BLaER1 (cell line): ENCODE results near the gene LCNL1.
"Not testable (repeated sequence)": the region's sequence is repeated elsewhere in the genome, so short reads cannot be mapped to it uniquely, and the experiment has no call there.

Experiments
- H3K27ac ChIP-seq: shearing (Covaris generic); formaldehyde crosslinking; 2 replicates; pipeline ENCODE4 v1.8.1; 2022
- H3K27me3 ChIP-seq: shearing (Covaris generic); formaldehyde crosslinking; 2 replicates; pipeline ENCODE4 v1.8.1; 2022
- H3K36me3 ChIP-seq: shearing (Covaris generic); formaldehyde crosslinking; 2 replicates; pipeline ENCODE4 v1.8.1; 2022
- H3K4me1 ChIP-seq: shearing (Covaris generic); formaldehyde crosslinking; 2 replicates; pipeline ENCODE4 v1.8.1; 2022
- H3K4me2 ChIP-seq: shearing (Covaris generic); formaldehyde crosslinking; 2 replicates; pipeline ENCODE4 v1.8.1; 2022
- H3K4me3 ChIP-seq: shearing (Covaris generic); formaldehyde crosslinking; 2 replicates; pipeline ENCODE4 v1.8.1; 2022
- H3K9ac ChIP-seq: shearing (Covaris generic); formaldehyde crosslinking; 2 replicates; pipeline ENCODE4 v1.8.1; 2022
- H3K9me3 ChIP-seq: shearing (Covaris generic); formaldehyde crosslinking; 2 replicates; pipeline ENCODE4 v1.8.1; 2022
- H4K20me1 ChIP-seq: shearing (Covaris generic); formaldehyde crosslinking; 2 replicates; pipeline ENCODE4 v1.8.1; 2022
- Cebpa-rat ChIP-seq: shearing (Covaris generic); IDR thresholded peaks from 2 replicates; pipeline ENCODE4 v1.8.1; 2022

The LCNL1 gene

GRCh38 chr9:137000177-137000930 lies 17.6 kb downstream of the LCNL1 start:
- H3K27me3 ChIP-seq = no peaks in the 10 kb centered on the region
- peaks cover 53% of the 10 kb centered on the region for H3K4me1 ChIP-seq
- H3K9me3 ChIP-seq = peaks cover 11% of the 10 kb centered on the region; the same call in 1 of the 2 replicates
- H3K9ac ChIP-seq = no peak overlapping the region
- peak overlapping the region; percentile 46 for H3K4me2 ChIP-seq
- no peaks in the 10 kb centered on the region for H3K36me3 ChIP-seq
- 0 out of 2 replicates have a peak overlapping the region, but pooled peaks have one; percentile 2 for H3K27ac ChIP-seq
- no peak overlapping the region for H3K4me3 ChIP-seq
- 0 out of 2 replicates have a peak, but pooled peaks cover 5% of the 10 kb centered on the region for H4K20me1 ChIP-seq
- no peak for TF ChIP-seq Cebpa-rat

DNA sequence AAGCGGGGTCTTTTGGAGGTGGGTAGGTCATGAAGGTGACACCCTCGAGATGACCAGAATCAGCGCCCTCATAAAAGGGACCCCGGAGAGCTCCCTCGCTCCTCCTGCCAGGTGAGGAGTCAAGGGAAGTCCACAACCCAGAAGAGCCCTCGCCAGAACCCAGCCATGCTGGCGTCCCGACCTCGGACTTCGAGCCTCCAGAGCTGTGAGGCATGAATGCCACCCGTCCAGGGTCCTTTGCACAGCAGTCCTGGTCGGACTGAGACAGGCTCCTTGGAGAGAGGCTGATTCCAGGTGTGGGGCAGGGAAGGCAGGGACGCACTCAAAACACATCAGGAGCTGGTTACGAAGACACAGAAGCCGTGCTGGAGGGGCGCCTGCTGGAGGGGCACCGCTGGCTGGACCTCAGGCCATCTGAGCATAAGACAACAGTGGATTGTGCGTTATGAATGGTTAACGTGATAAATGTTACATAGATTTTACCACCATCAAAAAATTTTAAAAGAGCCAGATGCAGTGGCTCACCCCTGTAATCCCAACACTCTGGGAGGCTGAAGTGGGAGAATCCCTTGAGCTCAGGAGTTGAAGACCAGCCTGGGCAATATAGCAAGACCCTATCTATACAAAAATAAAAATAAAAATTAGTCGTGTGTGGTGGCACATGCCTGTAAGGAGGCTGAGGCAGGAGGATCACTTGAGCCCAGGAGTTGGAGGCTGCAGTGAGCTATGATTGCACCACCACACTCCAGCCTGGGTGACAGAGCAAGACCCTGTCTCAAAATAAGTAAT lies 19.3 kb downstream of the LCNL1 start:
- Histone ChIP-seq H4K20me1 (no peaks in the 10 kb centered on the region), H3K27me3 (no peaks in the 10 kb centered on the region), H3K27ac (no peak overlapping the region), H3K4me1 (peaks cover 52% of the 10 kb centered on the region), H3K9ac (no peak overlapping the region), H3K4me2 (no peak overlapping the region), H3K9me3 (peaks cover 15% of the 10 kb centered on the region; the same call in 1 of the 2 replicates), H3K4me3 (no peak overlapping the region), H3K36me3 (no peaks in the 10 kb centered on the region)
- no peak for TF ChIP-seq Cebpa-rat

DNA sequence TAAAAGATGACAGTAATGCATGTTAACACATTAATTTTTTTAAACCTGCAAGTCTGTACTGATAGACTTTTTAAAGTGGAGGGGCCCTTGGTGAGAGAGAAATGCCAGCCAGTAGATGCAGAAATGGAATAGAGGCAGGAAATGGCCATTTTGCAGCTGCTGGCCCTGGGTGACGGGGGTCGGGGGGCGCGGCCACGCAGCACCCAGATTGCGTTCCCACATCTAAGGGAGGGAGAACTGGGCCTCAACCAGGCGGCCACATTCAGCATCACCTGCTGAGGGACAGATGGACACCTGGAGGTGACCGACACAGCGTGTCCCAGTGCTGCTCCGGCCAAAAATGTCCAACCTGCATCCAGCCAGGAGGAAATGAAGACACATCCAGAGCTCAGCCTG lies 19.9 kb downstream of the LCNL1 start:
- Histone ChIP-seq H4K20me1 (no peaks in the 10 kb centered on the region), H3K4me2 (no peak overlapping the region), H3K4me3 (no peak overlapping the region), H3K27ac (no peak overlapping the region), H3K4me1 (peaks cover 51% of the 10 kb centered on the region), H3K36me3 (peaks cover 2% of the 10 kb centered on the region; the same call in 1 of the 2 replicates), H3K9ac (no peak overlapping the region), H3K9me3 (peaks cover 15% of the 10 kb centered on the region; the same call in 1 of the 2 replicates), H3K27me3 (no peaks in the 10 kb centered on the region)
- no peak for TF ChIP-seq Cebpa-rat

- not testable (repeated sequence) for H4K20me1 ChIP-seq, H3K27ac ChIP-seq, H3K9ac ChIP-seq, H3K4me2 ChIP-seq, H3K36me3 ChIP-seq, H3K4me3 ChIP-seq, H3K27me3 ChIP-seq
- Histone ChIP-seq H3K4me1 (peaks cover 43% of the 10 kb centered on the region), H3K9me3 (peaks cover 15% of the 10 kb centered on the region; the same call in 1 of the 2 replicates)
Measured at GRCh38 chr9:137004285-137004684, 21.5 kb downstream of the LCNL1 start.

DNA sequence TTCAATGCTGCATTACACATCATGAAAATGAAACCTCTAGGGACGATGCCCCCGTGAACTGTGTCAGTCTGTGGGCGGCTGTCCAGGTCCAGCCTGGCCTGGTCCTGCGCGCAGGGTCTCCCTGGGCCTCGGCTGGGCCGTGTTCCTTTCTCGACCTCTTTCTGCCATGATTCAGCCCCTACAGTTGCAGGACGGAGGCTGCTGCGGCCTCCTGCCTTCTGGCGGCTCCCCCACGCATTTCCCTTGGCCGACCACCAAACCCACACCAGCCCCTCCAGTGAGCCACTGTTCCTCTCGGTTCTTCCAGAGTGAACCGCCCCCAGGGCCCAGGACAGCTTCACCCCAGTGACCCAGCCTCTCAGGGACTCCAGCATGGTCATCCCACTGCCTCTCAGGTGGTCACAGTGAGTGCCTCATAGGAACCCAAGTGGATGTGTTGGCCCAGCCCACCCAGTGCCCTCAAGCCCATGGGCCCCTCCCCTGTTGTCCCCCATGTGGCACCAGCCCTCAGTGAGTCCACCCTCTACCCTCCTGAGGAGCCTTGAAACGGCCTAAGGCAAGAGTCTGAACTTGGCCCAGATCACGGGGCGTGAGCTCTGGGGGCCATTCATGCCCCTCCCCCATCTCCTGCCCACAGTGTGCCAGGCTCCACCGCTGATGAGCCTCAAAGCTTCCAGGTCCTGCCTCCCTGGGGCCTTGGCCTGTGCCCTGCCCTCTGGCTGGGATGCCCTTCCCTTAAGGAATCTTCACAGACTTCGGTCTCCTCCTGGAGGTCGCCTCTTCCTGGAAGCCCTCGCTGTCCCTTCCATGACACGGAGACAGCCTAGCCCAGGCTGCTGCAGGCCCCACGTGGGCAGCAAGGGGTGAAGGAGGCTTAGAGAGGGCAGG lies 23.6 kb downstream of the LCNL1 start:
- TF ChIP-seq Cebpa-rat = no peak
- Histone ChIP-seq H3K4me2 (peak overlapping the region; percentile 61), H3K9ac (no peak overlapping the region), H3K36me3 (peaks cover 17% of the 10 kb centered on the region; the same call in 1 of the 2 replicates), H3K27ac (0 out of 2 replicates have a peak overlapping the region, but pooled peaks have one; percentile 26), H3K4me1 (peaks cover 29% of the 10 kb centered on the region), H3K9me3 (peaks cover 15% of the 10 kb centered on the region; the same call in 1 of the 2 replicates), H3K4me3 (no peak overlapping the region), H3K27me3 (no peaks in the 10 kb centered on the region), H4K20me1 (no peaks in the 10 kb centered on the region)

- 0 out of 2 replicates have a peak overlapping the region, but pooled peaks have one; percentile 10 for H3K9ac ChIP-seq
- no peak overlapping the region for H3K4me3 ChIP-seq
- H3K4me1 ChIP-seq = peaks cover 29% of the 10 kb centered on the region
Measured at GRCh38 chr9:137007108-137007815, 24.5 kb downstream of the LCNL1 start.

DNA sequence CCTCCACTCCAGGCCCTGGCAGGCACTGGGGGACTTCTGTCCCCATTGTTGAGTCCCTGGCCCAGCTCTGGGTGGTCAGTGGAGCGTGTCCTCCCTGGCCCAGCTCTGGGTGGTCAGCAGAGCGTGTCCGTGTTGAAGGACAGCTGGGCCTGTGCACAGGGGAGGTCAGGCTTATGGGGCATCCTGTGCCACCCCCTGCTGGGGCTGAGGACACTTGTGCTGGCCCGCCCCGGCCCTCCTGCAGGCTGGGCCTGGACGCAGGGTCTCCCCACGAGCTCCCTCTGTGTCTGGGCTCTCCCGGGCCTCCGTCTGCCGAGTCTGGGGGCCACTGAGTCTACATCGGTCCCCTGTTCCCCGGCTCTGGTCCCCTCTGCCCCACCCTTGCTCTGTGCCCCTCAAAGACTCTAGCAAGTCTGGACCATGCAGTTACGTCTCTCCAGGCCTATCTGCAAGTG lies 25.1 kb downstream of the LCNL1 start:
- Histone ChIP-seq H3K27ac (peak overlapping the region; percentile 41; the same call in 1 of the 2 replicates), H3K4me2 (peak overlapping the region; percentile 55)

More at GRCh38 chr9:137007108-137007815, 24.5 kb downstream of the LCNL1 start:
- Histone ChIP-seq H4K20me1 (no peaks in the 10 kb centered on the region), H3K36me3 (peaks cover 22% of the 10 kb centered on the region; the same call in 1 of the 2 replicates), H3K27ac (peak overlapping the region; percentile 41; the same call in 1 of the 2 replicates), H3K27me3 (no peaks in the 10 kb centered on the region), H3K9me3 (peaks cover 15% of the 10 kb centered on the region; the same call in 1 of the 2 replicates), H3K4me2 (peak overlapping the region; percentile 61)
- TF ChIP-seq Cebpa-rat = no peak

GRCh38 chr9:137008312-137008711 lies 25.5 kb downstream of the LCNL1 start:
- Histone ChIP-seq H3K4me2 (0 out of 2 replicates have a peak overlapping the region, but pooled peaks have one; percentile 55), H3K27me3 (no peaks in the 10 kb centered on the region), H3K4me3 (no peak overlapping the region), H3K9me3 (peaks cover 15% of the 10 kb centered on the region; the same call in 1 of the 2 replicates), H3K27ac (no peak overlapping the region), H3K36me3 (peaks cover 30% of the 10 kb centered on the region; the same call in 1 of the 2 replicates), H4K20me1 (no peaks in the 10 kb centered on the region), H3K4me1 (peaks cover 29% of the 10 kb centered on the region), H3K9ac (no peak overlapping the region)
- TF ChIP-seq Cebpa-rat = no peak

More for the DNA sequence above, 25.1 kb downstream of the LCNL1 start:
- Histone ChIP-seq H3K4me3 (no peak overlapping the region), H3K36me3 (peaks cover 28% of the 10 kb centered on the region; the same call in 1 of the 2 replicates), H4K20me1 (no peaks in the 10 kb centered on the region), H3K4me1 (peaks cover 29% of the 10 kb centered on the region), H3K9ac (0 out of 2 replicates have a peak overlapping the region, but pooled peaks have one; percentile 10), H3K27me3 (no peaks in the 10 kb centered on the region), H3K9me3 (peaks cover 15% of the 10 kb centered on the region; the same call in 1 of the 2 replicates)
- no peak for TF ChIP-seq Cebpa-rat
